Spinal cord (tissue), 10 donors: ENCODE data around the gene KLF1. TPM values are rescaled to one million over a fixed set of nuclear protein-coding genes. Genes with fewer than 3 reads are reported as not detected.
"Not testable (repeated sequence)": the region's sequence is repeated elsewhere in the genome, so short reads cannot be mapped to it uniquely, and the experiment has no call there.

Experiments used
- DNase-seq, 6 donors: peaks; one replicate each; pipeline versions ENCODE4 v3.0.0 to v3.0.0-alpha.2; 2013 to 2015; ENCODE audit warnings: low spot score in 6 of 6, low read depth in 4 of 6
- H3K27ac ChIP-seq: one replicate; pipeline ENCODE4 v1.5.1; 2013; ENCODE audit warnings: low read depth, low read length, control low read depth
- H3K27me3 ChIP-seq: one replicate; pipeline ENCODE4 v1.6.1; 2013; ENCODE audit warnings: low read length; ENCODE audit not compliant: control insufficient read depth, insufficient read depth
- H3K36me3 ChIP-seq: one replicate; pipeline ENCODE4 v1.6.1; 2013; ENCODE audit warnings: low read length; ENCODE audit not compliant: control insufficient read depth, insufficient read depth
- H3K4me1 ChIP-seq: one replicate; pipeline ENCODE4 v1.6.1; 2013; ENCODE audit warnings: low read length; ENCODE audit not compliant: control insufficient read depth, insufficient read depth
- H3K4me3 ChIP-seq: one replicate; pipeline ENCODE4 v1.5.1; 2013; ENCODE audit warnings: low read depth, low read length, control low read depth
- H3K9me3 ChIP-seq: one replicate; pipeline ENCODE4 v1.6.1; 2013; ENCODE audit warnings: low read length; ENCODE audit not compliant: control insufficient read depth, insufficient read depth
- WGBS: methylation state at CpG from one replicate; pipeline ENCODE4 v1.1.5; 2013; ENCODE audit warnings: missing lambda C conversion rate; ENCODE audit not compliant: insufficient coverage; 5-methylcytosine and 5-hydroxymethylcytosine counted together
- polyA plus RNA-seq, 2 donors: library from polyadenylated mRNA; unstranded; fragments of 120-200 nt; gene quantifications; one replicate each; pipeline ENCODE4 v1.2.1, GENCODE V29; 2013; ENCODE audit not compliant: insufficient read length in 2 of 2
- total RNA-seq, 2 donors: library from RNA; depleted of rRNA in 1 of 2; stranded (reverse); fragments of 120-200 nt in 1 of 2; fragments of >200 nt in 1 of 2; gene quantifications; one replicate each; pipeline versions ENCODE4 v1.2.3 to v1.2.4, GENCODE V29; 2013 to 2014
- donor health status: healthy.

The KLF1 gene
- total and polyA plus RNA-seq, 4 donors: 0.42 to 3.2 (median 1.3) TPM

GRCh38 chr19:12856653-12857052, 30.3 kb downstream of the KLF1 start:
- H3K4me1 ChIP-seq: no peaks in the 10 kb centered on the region

GRCh38 chr19:12847159-12848139, 39.6 kb downstream of the KLF1 start:
- H3K36me3 ChIP-seq: peaks cover 53% of the 10 kb centered on the region
- H3K4me1 ChIP-seq: peaks cover 13% of the 10 kb centered on the region
- H3K4me3 ChIP-seq: peak overlapping the region; percentile 16
- 18% methylated on average over 65 of the region's 69 CpGs for WGBS
- no peaks in the 10 kb centered on the region for H3K27me3 ChIP-seq
- H3K27ac ChIP-seq: no peak overlapping the region
- no peaks in the 10 kb centered on the region for H3K9me3 ChIP-seq
- DNase-seq: peak in 2 of 6 donors; percentile 83 to 87

More at GRCh38 chr19:12856653-12857052, 30.3 kb downstream of the KLF1 start:
- Histone ChIP-seq H3K27ac (no peak overlapping the region), H3K9me3 (no peaks in the 10 kb centered on the region), H3K27me3 (no peaks in the 10 kb centered on the region), H3K4me3 (no peak overlapping the region), H3K36me3 (peaks cover 71% of the 10 kb centered on the region)
- no peak for DNase-seq
- WGBS: no CpG with 5 or more reads among the region's 1 CpG

GRCh38 chr19:12846613-12847012, 40.4 kb downstream of the KLF1 start:
- H3K4me1 ChIP-seq: peaks cover 17% of the 10 kb centered on the region
- not testable (repeated sequence) for H3K27me3 ChIP-seq, DNase-seq, H3K9me3 ChIP-seq, H3K27ac ChIP-seq, H3K4me3 ChIP-seq
- no CpG with 5 or more reads among the region's 7 CpGs for WGBS
- H3K36me3 ChIP-seq: peaks cover 53% of the 10 kb centered on the region

GRCh38 chr19:12843999-12844732, 42.8 kb downstream of the KLF1 start:
- Histone ChIP-seq H3K4me1 (peaks cover 37% of the 10 kb centered on the region), H3K36me3 (peaks cover 42% of the 10 kb centered on the region), H3K9me3 (no peaks in the 10 kb centered on the region), H3K4me3 (no peak overlapping the region), H3K27ac (no peak overlapping the region), H3K27me3 (peaks cover 17% of the 10 kb centered on the region)
- 89% methylated on average over 3 of the region's 3 CpGs for WGBS
- DNase-seq: no peak

GRCh38 chr19:12843328-12843727, 43.7 kb downstream of the KLF1 start:
- Histone ChIP-seq H3K9me3 (no peaks in the 10 kb centered on the region), H3K4me3 (no peak overlapping the region), H3K27ac (no peak overlapping the region), H3K4me1 (peaks cover 44% of the 10 kb centered on the region), H3K36me3 (peaks cover 39% of the 10 kb centered on the region), H3K27me3 (peaks cover 23% of the 10 kb centered on the region)
- 96% methylated on average over 6 of the region's 11 CpGs for WGBS
- no peak for DNase-seq

- Histone ChIP-seq H3K27me3 (peaks cover 29% of the 10 kb centered on the region), H3K4me1 (peaks cover 44% of the 10 kb centered on the region), H3K4me3 (no peak overlapping the region), H3K9me3 (no peaks in the 10 kb centered on the region), H3K27ac (no peak overlapping the region), H3K36me3 (peaks cover 31% of the 10 kb centered on the region)
- 97% methylated on average over 18 of the region's 18 CpGs for WGBS
- DNase-seq: no peak
These were observed 44.5 kb downstream of the KLF1 start for GRCh38 chr19:12842511-12842910.

- WGBS: 0% methylated on average over 29 of the region's 29 CpGs
- peaks cover 25% of the 10 kb centered on the region for H3K36me3 ChIP-seq
- peaks cover 40% of the 10 kb centered on the region for H3K4me1 ChIP-seq
- H3K4me3 ChIP-seq: peak overlapping the region; percentile 35
- no peaks in the 10 kb centered on the region for H3K9me3 ChIP-seq
- no peak overlapping the region for H3K27ac ChIP-seq
- peak in 2 of 6 donors; percentile 85 to 95 for DNase-seq
- H3K27me3 ChIP-seq: peaks cover 33% of the 10 kb centered on the region
These were observed 45.9 kb downstream of the KLF1 start for GRCh38 chr19:12841094-12841493.

- Histone ChIP-seq H3K27me3 (peaks cover 40% of the 10 kb centered on the region), H3K4me1 (peaks cover 47% of the 10 kb centered on the region), H3K36me3 (peaks cover 25% of the 10 kb centered on the region), H3K9me3 (no peaks in the 10 kb centered on the region), H3K4me3 (peak overlapping the region; percentile 35), H3K27ac (no peak overlapping the region)
- DNase-seq: peak in 2 of 6 donors; percentile 77 to 93
- WGBS: 12% methylated on average over 34 of the region's 43 CpGs
These were observed 46.6 kb downstream of the KLF1 start for GRCh38 chr19:12840091-12841079.
